ENCODE results near the gene B4GALT6.

DNA sequence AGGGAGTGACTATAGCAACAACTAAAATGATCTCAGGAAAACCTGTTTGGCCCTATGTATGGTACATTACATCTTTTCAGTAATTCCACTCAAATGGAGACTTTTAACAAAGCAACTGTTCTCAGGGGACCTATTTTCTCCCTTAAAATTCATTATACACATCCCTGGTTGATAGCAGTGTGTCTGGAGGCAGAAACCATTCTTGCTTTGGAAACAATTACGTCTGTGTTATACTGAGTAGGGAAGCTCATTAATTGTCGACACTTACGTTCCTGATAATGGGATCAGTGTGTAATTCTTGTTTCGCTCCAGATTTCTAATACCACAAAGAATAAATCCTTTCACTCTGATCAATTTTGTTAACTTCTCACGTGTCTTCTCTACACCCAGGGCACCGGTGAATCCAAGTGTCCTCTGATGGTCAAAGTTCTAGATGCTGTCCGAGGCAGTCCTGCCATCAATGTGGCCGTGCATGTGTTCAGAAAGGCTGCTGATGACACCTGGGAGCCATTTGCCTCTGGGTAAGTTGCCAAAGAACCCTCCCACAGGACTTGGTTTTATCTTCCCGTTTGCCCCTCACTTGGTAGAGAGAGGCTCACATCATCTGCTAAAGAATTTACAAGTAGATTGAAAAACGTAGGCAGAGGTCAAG is 91.7 kb downstream of the B4GALT6 start:
- TF ChIP-seq, protein P1, sequence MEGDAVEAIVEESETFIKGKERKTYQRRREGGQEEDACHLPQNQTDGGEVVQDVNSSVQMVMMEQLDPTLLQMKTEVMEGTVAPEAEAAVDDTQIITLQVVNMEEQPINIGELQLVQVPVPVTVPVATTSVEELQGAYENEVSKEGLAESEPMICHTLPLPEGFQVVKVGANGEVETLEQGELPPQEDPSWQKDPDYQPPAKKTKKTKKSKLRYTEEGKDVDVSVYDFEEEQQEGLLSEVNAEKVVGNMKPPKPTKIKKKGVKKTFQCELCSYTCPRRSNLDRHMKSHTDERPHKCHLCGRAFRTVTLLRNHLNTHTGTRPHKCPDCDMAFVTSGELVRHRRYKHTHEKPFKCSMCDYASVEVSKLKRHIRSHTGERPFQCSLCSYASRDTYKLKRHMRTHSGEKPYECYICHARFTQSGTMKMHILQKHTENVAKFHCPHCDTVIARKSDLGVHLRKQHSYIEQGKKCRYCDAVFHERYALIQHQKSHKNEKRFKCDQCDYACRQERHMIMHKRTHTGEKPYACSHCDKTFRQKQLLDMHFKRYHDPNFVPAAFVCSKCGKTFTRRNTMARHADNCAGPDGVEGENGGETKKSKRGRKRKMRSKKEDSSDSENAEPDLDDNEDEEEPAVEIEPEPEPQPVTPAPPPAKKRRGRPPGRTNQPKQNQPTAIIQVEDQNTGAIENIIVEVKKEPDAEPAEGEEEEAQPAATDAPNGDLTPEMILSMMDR (IDR thresholded peaks at IDR 0.05): no peak
- TF ChIP-seq POLR2A (IDR thresholded peaks at IDR 0.05): no peak

Measured in suprapubic skin (tissue), 3 donors.